Esophagus squamous epithelium (tissue), 4 donors: ENCODE results near the gene A2ML1.

ENCODE experiments used
- POLR2A ChIP-seq, 4 donors: fragments of 450-650 bp; IDR thresholded peaks; one replicate each; pipeline ENCODE4 v1.6.1; 2017; ENCODE audit warnings: antibody characterized with exemption in 4 of 4, mild to moderate bottlenecking in 4 of 4, moderate library complexity in 3 of 4
- TF ChIP-seq, protein P1 (sequence below), 6 experiments: fragments of 450-650 bp in 4 of 6; fragments of 200-600 bp in 2 of 6; sonication (generic) in 2 of 6; IDR thresholded peaks; one replicate each; pipeline ENCODE4 v1.5.1; 2016 to 2019; ENCODE audit warnings: antibody characterized with exemption in 6 of 6, mild to moderate bottlenecking in 4 of 6, moderate library complexity in 4 of 6

DNA sequence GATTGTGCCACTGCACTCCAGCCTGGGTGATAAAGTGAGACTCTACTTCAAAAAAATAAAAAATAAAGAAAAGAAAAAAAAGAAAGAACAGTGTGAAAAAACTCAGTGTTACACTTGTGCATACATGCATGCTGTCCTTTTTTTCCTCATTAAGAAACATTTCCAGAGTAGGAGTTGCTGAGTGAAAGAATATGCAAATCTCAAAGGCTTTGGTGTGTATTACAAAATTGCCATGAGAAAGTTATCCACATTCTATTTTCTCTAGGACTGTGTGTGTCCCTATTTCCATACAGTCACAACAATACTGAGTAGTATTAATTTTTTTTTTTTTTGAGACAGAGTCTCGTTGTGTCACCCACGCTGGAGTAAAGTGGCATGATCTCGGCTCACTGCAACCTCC is 830 bp upstream of the A2ML1 start:
- TF ChIP-seq, protein P1, sequence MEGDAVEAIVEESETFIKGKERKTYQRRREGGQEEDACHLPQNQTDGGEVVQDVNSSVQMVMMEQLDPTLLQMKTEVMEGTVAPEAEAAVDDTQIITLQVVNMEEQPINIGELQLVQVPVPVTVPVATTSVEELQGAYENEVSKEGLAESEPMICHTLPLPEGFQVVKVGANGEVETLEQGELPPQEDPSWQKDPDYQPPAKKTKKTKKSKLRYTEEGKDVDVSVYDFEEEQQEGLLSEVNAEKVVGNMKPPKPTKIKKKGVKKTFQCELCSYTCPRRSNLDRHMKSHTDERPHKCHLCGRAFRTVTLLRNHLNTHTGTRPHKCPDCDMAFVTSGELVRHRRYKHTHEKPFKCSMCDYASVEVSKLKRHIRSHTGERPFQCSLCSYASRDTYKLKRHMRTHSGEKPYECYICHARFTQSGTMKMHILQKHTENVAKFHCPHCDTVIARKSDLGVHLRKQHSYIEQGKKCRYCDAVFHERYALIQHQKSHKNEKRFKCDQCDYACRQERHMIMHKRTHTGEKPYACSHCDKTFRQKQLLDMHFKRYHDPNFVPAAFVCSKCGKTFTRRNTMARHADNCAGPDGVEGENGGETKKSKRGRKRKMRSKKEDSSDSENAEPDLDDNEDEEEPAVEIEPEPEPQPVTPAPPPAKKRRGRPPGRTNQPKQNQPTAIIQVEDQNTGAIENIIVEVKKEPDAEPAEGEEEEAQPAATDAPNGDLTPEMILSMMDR (IDR thresholded peaks at IDR 0.05): no peak
- TF ChIP-seq POLR2A (IDR thresholded peaks at IDR 0.05): no peak
